ENCODE results near the gene ORM1.

Gene ORM1

DNA sequence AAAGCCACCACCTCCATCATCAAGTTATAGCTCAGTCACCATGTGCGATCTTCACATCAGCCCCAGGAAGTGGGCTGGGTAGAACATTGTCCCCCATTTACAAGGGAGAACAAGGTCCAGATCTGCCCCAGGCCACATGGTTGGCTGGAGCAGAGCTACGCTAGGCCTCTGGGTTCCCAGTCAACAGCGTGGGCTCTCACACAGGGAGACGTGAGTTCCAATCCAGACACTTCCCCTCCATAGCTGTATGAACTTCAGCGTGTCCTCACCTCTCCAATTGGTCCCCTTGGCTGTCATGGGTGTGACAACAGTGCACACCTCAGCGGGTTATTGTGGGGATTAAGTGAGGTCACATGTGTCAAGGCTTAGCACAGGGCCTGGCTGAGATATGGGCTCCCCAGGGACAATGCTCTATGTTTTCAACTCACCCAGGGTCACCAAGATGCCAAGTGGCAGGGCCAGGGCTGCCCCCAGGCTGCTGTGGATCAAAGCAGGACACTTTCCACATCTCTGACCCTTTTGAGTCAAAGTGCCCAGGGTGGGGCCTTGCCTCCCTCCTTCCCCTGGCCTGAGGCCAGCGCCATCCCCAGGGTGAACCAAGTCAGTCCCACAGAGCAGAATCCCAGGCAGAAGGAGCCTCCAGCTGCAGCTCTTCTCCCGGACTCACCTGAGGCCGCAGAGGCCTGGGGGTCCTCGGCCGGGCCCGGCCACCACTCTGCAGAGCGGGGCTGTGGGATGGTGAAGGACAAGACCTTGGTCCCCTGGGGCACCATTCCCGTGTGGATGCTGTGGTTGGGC is 45.1 kb downstream of the ORM1 start:
- no peak for DNase-seq

DNA sequence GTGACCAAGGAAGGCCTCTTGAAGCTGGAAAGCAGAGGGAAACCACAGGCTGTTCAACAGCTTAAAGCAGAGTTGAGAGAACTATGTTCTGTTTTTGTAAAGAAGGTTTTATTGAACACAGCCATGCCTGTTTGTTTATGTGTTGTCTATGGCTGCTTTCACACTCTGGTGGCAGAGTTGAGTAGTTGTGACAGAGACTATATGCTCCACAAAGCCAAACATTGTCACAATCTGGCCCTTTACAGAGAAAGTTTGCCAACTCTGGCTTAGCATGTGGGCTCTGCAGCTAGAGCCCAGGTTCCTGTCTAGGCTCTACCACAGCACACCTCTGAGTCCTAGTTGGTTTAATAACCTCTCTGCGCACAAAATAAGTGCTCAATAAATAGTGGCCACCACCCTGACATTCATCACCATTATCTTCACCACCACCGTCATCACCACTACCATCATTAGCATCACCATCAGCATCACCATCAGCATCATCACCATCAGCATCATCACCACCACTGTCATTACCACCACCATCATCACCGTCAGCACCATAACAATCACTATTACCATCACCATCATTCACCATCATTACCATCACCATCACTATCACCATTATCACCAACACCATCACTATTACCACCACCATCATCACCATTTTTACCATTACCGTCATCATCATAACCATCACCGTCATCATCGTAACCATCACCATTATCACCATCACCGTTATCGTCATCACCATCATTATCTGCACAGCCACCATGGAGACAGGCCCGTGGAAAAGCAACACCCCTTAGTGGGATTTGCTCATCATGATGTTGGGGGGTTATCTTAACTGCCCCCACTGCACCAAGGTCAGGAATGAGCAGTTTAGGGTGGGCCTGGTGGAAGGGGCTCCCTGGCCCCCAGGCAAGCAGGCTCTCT is 46.6 kb downstream of the ORM1 start:
- DNase-seq: peak; percentile 52

DNA sequence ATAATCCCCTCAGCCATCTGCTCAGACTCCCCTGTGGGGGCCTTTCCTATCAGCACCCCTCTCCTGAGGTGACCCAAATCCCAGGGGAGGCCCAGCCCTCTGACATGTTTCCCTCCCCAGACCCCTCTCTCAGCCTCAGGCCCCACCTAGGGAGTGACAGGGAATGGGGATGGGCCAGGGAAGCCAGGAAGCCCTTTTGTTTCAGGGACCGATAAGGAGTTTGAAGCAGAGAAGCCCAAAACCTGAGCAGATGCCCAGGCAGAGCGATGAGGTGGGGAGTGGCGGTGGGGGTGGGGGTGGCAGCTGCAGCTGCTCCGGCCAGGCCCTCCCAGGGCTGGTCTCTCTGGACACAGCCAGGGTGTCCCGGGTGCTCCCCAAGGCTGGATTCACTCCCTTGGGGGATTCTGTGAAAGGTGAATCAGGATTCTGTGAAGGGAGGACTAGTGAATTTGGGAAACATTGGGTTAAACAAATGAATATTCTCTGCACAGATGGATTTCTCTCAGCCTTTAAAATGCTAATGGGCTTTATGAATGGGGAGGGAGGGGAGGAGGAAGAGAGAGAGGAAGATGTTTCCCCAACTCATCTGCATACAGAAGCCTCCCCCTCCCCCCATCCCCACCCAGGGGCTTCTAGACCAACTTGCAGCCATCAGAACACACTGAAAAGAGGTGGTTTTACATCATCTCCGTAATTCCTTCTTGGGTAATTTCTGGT is 47.5 kb downstream of the ORM1 start:
- no peak for DNase-seq

DNA sequence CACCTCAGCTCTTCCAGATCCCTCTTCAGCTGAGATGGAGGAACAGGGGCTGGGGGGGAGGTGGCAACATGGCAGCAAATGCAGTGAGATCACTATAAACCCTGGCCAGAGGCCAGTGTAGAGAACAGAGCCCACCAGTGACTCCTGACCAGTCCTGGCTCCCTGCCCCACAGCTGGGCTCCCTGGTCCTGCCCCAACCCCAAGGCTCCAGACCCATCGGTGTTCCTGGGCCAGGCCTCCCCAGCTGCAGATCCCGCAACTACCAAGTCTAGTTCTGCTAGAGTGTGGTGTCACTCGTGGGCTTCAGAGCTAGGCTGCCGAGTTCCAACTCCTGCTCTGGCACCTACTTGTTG is 48.0 kb downstream of the ORM1 start:
- DNase-seq: no peak

DNA sequence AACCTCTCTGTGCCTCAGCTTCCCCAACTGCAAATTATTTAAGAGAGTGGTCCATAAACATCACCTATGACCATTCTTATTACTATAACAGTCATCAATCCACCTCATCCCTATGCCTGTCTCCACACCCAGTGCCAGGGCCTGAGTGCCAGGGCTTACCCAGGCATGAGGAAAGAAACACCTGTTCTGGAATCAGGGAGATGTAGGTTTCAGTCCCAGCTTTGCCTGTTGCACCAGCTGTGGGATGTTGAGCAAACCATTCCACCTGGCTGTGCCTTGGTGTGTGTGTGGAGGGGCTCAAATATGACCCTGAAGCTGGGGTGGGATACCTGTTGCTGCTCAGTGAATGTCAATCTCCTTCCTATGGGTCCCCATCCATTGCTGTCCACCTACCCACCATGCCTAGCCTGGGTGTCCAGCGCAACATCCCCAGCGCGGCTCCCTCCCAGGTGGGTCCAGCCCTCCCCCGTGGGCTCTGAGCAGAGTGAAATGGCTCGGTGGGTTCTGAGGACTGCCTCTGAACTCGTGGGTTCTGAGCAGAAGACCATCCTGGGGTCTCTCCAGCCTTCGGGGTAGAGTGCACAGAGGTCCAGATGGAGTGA is 48.5 kb downstream of the ORM1 start:
- DNase-seq: no peak

DNA sequence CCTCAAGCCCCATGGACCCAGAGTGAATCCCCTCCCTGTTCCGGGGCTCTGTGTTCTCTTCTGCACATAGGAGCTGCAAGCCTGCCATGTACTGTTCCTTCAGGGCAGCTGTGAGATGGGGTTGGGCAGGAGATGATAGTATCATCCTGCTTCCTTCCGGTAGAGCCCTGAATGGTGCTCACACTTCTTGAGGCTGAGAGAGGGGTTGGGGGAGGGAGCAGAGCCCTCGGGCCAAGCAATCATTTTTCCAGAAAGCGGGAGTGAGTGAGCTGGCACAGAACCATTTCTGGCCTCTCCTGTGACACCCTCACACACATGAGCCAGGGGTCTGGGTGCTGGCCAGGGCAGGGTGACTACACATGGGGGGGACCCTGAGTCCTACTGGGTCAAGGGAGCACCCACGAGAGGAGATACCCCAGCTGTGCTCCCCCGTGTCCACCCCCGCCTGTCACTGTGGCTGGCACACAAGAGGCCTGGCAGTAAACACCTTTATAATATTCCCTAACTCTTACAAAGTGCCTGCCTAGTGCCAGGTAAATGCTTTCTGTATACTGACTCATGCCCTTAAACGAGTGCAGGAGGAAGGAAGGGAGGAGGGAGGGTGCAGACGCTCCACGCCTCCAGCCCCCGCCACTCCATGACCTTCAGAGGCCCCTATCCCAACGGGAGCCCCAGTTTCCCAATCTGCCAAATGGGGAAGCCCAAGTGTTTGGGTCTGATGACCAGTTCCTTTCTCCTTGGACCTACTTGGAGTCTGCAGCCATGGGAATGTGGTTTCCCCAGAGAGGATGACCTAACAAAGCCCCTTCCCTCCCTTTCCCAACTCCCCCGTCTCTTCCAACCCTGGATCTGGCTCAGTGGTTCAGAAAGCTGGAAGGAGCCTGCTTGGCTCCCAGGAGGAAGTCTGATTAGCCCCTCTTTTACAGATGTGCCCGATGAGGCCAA is 49.3 kb downstream of the ORM1 start:
- peak; percentile 59 for DNase-seq

DNA sequence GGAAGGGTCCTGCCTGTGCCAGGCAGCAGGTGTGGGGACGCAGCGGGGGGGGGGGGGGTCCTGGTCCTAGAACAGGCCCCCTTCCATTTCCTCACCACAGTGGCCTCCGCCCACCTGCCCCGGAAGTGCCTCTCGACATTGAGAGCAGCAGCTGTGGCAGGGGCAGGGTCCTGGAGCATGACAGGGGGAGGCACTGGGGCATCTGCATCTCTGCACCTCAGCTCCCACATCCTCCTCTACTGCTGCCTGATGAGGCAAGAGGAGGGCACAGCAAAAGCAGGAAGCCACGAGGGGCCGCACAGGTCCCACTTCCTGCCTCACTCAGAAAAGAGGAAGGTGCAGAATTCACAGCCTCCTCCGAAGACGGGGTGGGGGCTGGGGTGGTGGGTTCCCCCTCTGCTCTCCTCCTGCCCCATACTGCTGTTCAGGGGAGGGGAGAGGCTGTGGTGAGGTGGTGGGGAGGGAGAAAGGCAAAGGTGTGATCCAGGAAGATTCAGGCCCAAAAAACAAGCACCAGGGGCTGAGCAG is 50.1 kb downstream of the ORM1 start:
- DNase-seq: peak; percentile 94

DNA sequence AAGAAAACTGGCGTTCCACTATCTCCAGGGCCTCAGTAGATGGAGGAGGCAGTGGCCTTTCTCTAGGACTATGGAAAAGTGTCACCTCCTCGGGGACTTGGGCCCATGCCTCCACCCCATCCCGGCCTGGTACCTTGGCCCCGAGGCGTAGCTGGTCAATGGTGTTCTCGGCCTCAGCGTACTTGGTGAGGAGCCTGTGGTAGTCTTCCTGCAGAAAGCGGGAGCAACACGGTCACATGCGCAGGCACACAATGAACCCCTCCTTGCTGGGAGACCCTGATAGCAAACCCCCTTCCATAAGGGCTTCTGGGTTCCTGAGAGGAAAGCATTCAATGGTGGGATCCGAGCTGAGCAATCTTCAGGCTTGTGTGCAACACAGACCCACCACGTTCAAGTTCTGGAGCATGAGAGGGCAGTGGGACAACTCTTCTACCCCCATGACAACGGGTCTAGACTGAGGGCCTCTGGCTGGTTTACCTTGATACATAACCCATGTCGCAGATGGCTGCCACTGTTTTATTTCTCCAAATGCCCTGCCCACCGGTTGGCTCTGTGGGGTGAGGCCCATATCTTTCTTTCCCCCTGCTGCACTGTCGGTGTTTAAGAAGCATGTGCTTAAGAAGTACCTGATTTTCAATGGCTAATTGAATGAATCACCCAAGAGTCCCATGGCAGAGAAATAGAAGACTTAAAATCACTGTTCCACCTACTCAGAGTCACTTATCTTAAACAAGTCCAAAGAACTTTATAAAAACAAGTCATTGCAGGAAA is 51.2 kb downstream of the ORM1 start:
- DNase-seq: no peak

DNA sequence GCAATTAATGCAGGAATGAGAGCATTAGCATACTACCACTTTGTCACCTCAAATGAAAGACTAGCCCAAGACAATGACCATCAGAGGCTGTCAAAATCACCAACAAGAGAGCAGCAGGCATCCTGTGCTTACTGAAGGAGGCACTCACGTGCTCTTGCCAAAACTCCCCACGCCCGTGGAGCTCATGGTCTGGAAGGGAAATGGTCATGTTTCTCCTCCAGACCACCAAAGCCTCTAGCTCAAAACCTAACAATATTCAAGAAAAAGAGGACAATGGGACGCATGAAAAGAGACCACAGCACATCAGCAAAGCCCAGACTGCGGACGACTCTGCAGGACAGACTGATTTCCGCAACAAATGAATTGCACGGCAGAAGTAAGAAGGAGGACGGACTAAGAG is 52.0 kb downstream of the ORM1 start:
- no peak for DNase-seq

DNA sequence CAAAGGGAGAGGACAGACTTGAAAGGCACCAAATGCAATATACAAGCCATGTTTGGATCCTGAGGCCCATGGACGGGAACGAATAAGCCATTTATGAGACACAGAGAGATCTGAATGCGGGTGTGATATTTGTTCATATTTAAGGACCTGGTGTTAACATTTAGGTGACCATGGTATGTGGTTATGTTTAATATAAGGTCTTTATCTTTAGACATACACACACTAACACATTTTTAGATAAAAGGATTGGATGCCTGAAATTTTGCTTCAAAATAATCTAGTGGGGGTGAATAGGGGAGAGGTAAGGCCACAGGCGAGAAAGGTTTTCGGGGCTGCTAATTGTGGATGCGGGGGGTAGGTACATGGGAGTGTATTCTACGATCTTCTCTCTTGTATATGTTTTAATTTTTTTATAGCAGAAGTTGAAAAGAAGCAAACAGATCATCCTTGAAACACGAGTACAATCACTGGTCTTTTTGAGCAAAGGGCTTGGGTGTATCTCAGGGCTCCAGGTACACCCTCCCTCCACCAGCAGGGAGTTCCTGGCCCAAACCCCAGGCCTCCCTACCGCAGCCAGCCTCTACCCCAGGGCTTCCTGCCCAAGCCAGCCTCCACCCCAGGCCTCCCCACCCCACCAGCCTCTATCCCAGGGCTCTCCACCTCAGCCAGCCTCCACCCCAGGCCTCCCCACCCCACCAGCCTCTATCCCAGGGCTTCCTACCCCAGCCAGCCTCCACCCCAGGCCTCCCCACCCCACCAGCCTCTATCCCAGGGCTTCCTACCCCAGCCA is 52.7 kb downstream of the ORM1 start:
- no peak for DNase-seq

All from CD4-positive, alpha-beta T cell treated with Interleukin-15 for 1 hour (primary cell).